Myometrial cell (primary cell): ENCODE measurements around the gene ZNF512B. TPM values are rescaled to one million over a fixed set of nuclear protein-coding genes. Genes with fewer than 3 reads are reported as not detected.

ENCODE experiments used
- total RNA-seq: library from RNA; depleted of rRNA; stranded (reverse); fragments of >200 nt; gene quantifications from 2 replicates; pipeline ENCODE4 v1.2.3, GENCODE V29; 2015

The ZNF512B gene
- total RNA-seq: 7.1 and 8.6 TPM in 2 replicates

DNA sequence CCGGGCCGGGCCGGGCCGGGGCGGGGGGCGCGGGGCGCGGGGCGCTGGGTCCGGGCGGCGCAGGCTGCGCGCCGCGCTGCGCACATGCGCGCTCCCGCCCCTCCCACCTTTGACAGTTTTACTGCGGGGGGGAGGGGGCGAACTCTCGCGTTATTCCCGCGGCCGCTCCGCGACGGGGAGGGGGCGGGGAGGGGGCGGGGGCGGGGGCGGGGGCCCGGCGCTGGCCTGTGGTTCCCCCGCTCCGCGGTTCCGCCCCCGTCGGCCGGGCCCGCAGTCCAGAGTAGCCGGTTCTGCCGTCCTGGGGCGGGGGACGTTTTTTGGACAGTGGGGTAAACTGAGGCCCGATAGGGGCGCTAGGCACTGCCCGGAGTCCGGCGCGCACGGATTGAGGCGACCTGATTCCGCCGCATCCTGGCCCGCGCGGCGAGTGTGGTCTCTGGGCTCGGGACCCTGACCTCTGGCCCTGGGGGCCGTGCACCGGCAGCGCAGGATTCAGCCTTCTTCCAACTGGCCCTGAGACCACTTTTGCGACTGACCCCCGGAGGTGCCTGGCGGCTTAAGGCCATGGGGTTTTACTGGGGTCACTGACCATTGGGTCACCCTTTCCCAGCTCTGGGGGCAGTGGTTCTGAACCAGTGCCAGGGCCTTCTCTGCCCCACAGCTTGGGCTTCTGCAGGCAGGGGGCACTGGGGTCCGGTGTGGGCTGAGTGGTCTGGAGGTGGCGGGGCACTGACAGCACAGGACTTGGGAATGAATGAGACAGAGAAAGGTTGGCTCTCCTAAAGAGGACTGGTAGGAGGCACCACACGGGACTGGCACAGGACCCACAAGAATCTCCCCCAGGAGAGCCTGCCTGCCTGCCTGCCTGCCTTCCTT is at the start of gene ZNF512B:
TSS of gene ZNF512B (minus strand) at position 93 of the 876 bp plus-strand sequence. CDS start 1,980 bp downstream, outside the sequence.

GRCh38 chr20:63980806-63981728 is 11.3 kb upstream of the ZNF512B start, which contains the start of gene PRPF6:
TSS of gene PRPF6 (plus strand) at chr20:63981132. CDS start at chr20:63981246, 114 bp downstream.

DNA sequence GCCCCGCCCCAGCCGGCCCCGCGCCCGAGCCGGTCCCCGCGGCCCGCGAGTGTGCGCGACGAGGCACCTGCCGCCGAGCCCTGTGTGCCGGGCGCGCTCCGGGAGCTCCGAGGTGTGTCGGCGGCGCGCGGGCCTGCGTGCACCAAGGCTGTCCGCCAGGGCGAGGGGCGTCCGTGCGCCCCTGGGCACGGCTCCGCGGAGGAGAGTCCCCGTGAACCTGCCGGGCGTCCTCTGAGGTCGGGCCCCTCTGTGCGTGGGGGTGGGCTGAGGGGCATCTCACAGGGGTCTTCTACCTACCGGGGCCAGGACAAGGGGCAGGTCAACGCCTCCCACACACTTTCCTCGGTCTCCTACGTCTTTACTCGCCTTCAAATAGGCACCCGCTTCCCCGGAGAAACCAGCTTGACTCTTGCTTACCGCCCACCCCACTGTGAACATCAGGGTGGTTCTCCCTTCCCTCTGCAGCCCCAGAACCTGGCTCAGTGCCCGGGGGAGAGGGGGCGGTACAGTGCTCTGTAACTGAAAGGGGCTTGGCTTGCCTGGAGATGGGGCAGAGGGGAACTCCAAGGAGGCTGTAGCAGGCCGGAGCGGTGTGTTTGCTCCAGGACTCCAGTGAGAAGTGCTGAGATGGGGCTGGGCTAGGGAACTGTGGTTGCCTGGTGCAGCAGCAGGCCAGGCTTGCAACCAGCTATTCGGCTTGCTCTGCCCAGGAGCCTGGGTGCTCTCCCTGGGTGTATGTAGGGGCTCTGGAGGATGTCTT is 10.0 kb upstream of the ZNF512B start, which contains the start of gene SAMD10:
TSS of gene SAMD10 (minus strand) at position 86 of the 760 bp plus-strand sequence. CDS start 175 bp downstream, outside the sequence.

DNA sequence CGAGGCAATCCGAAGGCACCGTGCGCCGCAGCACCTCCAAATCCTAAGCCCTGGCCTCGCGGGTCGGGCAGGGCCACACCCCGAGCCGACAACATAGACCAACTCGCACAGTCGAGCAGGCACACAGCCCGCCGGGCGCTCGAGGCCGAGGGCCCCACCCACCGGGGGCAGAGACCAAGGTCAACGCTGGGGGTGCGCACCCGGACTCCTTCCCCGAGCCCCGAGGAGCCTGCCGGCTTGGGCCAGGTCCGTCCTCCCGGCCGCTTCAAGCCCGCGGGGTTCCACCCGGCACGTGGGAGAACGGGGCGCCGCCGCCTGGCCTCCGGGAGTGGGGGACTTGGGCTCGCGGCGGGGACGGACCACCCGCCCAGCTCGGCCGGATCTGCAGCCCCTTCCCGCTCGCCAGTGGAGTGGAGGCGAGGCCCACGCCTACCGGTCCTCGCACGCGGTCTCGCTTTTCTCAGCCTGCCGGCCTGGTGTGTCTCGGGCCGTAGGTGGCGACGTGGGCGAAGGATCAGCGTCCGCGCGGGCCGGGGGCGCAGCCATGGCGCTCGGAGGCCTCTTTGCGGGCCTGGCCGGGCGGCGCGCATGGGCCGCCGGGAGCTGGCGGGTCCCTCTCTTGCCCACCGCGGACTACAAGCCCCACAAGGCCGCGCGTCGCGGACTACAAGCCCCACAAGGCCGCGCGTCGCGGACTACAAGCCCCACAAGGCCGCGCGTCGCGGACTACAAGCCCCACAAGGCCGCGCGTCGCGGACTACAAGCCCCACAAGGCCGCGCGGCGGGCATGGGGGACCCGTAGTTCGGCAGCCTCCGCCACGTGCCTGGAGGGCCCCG is 13.7 kb downstream of the ZNF512B start, which contains the start of gene UCKL1:
TSS of gene UCKL1 (minus strand) at position 590 of the 837 bp plus-strand sequence. CDS start at position 546, 44 bp downstream.

Other genes starting within 250 kb of the ZNF512B start
- 0.58 and 1.4 TPM in 2 replicates for gene LIME1, start 233.3 kb downstream of the ZNF512B start, total RNA-seq
- 49.3 and 69.3 TPM in 2 replicates for gene SLC2A4RG, start 230.2 kb downstream of the ZNF512B start, total RNA-seq
- gene ZBTB46, start 138.7 kb downstream of the ZNF512B start, total RNA-seq: 21.1 and 34.3 TPM in 2 replicates
- not detected in 2 replicates for gene ABHD16B, start 108.4 kb downstream of the ZNF512B start, total RNA-seq
- gene TPD52L2, start 104.7 kb downstream of the ZNF512B start, total RNA-seq: 192 and 206 TPM in 2 replicates
- 38.6 and 43.4 TPM in 2 replicates for gene DNAJC5, start 74.8 kb downstream of the ZNF512B start, total RNA-seq
- gene UCKL1, start 13.5 kb downstream of the ZNF512B start, total RNA-seq: 23.4 and 27.1 TPM in 2 replicates
- gene SAMD10, start 9.7 kb upstream of the ZNF512B start, total RNA-seq: 1.4 and 2.1 TPM in 2 replicates
- gene PRPF6, start 11.2 kb upstream of the ZNF512B start, total RNA-seq: 41.5 and 43.6 TPM in 2 replicates
- under 0.01 TPM in 1 of 2 replicates, not detected in the other for gene C20orf204, start 66.3 kb upstream of the ZNF512B start, total RNA-seq
- 0.29 TPM in 1 of 2 replicates, not detected in the other for gene SOX18, start 79.7 kb upstream of the ZNF512B start, total RNA-seq
- gene TCEA2, start 93.3 kb upstream of the ZNF512B start, total RNA-seq: 4.8 and 17.3 TPM in 2 replicates
- 7.5 and 20.2 TPM in 2 replicates for gene RGS19, start 109.6 kb upstream of the ZNF512B start, total RNA-seq
- gene OPRL1, start 110.2 kb upstream of the ZNF512B start, total RNA-seq: 3.2 and 3.5 TPM in 2 replicates
- not detected in 2 replicates for gene LKAAEAR1, start 114.5 kb upstream of the ZNF512B start, total RNA-seq
- gene NPBWR2, start 137.6 kb upstream of the ZNF512B start, total RNA-seq: not detected in 2 replicates
- gene MYT1, start 194.5 kb upstream of the ZNF512B start, total RNA-seq: not detected in 2 replicates